HS-5 (cell line): ENCODE results near the gene ZBTB20.

Source experiments
- DNase-seq: peaks from one replicate; pipeline ENCODE4 v3.0.0-alpha.2; 2012; ENCODE audit warnings: low read depth

Gene ZBTB20

DNA sequence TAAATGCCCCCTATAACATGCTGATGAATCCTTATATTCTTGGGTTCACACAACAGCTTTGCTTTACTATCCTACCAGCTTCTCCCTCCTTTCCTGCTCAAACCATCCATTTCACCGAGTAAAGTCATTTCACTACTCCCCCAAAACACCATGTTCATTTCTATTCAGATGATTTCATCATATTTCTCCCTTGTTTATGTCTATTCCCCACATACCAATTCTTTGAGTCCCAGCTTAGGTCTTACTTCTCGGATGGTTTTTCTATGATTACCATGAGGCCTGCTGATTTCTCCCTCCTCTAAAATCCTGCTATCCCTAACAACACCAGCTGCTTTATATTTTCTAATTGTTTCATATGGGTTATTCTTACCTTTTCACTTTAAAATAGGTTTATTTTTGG, 621.8 kb downstream of the ZBTB20 start:
- no peak for DNase-seq

- DNase-seq = no peak
These were observed 627.7 kb downstream of the ZBTB20 start for GRCh38 chr3:114519415-114519814.

DNA sequence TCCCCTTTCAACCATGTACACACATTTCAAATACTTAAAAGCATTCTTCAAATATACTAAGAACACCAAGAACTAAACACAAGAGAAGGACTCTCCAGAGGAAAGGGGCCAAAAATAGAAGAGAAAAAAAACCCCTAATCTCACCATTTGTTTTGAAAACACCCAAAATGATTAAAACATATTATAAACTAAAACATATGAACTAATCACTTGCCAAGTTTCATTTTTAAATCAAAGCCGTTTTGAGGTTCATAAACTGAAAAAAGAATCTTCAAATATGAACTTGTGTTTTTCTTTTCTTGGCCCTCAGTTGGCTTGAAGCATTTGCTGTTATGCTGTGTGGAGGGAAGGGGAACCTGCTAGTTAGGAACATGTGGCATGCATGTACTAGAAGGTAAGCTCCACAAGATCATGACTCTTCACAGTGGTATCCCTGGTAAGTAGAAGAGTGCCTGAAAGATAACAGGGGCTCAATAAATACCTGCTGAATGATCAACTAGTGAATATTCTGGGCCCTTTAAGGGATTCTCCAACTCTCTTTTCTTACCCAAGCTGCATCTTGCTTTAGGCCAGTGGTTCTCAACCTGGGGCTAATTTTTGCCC, 628.8 kb downstream of the ZBTB20 start:
- DNase-seq = no peak

- no peak for DNase-seq
These were observed 636.9 kb downstream of the ZBTB20 start for GRCh38 chr3:114510201-114510600.

DNA sequence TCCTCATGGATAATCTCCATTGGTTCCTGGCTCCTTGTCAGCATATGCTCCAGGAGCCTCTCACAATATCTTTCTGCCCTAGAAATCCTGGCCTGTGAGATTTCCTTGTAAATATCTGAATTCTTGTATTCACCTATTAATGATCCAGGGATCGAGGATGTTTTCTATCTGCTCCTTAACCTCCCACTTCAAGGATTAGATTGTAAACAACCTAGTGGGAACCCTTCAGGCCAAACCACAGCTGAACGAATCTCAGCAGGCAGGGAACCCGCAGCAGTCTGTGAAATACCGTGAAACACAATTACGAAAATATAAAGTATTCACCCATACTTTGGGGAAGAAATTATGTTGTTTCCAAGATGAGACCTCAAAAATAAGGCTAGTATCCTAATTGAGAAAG, 637.3 kb downstream of the ZBTB20 start:
- no peak for DNase-seq

- no peak for DNase-seq
These were observed 638.1 kb downstream of the ZBTB20 start for GRCh38 chr3:114508976-114509375.

- no peak for DNase-seq
These were observed 638.9 kb downstream of the ZBTB20 start for GRCh38 chr3:114508208-114508607.

DNA sequence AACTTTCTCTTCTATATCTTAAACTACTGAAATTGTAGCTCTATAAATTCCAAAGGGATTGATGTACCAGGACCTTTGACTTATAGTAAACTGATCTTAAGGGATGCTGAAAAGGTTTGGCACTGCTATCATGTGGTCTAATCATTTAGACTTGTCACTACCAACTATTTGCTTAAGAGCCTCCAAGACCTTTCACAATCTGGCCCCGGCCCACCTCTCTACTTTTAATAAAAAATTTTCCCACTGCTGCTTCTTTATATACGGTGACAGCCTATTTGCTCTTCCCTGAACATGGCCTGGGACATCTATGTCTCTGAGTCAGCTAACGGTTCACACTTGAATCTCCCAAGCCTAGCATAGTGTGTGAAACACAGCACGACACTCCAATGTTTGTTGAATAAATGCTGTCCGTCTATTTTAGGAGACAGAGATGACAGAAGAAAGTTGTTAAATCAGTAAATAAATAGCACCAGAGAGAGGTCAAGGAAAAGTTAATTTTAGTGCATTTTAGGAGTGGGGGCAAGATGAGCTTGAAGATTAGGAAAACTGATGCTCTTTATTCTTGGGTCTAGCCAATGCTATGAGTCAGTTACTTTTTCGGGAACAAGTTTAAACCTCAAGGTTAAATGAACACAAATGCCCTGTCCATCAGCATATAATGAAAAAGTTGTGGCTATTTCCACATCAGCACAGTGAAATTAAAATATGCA, 640.3 kb downstream of the ZBTB20 start:
- DNase-seq = no peak

GRCh38 chr3:114504941-114505628, 642.0 kb downstream of the ZBTB20 start:
- DNase-seq = no peak

- no peak for DNase-seq
These were observed 644.9 kb downstream of the ZBTB20 start for GRCh38 chr3:114502204-114502603.

DNA sequence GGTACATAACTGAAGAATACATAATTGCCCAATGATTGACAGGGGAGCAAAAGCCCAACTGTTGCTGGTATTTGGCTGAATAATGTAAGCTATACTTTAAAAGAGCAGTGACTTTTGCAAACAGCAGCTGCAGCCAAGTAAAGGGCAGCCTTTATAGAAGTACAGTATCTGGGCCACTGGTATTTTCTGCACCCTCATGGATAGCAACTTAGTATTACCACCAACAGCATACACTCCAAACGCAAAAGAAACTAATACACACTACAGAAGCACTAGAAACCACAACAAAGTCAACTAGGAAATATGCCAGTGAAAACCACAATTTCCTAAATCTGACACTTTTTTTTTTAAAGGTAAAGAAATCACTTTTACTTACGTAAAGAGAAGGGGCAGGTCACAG, 647.1 kb downstream of the ZBTB20 start:
- no peak for DNase-seq

DNA sequence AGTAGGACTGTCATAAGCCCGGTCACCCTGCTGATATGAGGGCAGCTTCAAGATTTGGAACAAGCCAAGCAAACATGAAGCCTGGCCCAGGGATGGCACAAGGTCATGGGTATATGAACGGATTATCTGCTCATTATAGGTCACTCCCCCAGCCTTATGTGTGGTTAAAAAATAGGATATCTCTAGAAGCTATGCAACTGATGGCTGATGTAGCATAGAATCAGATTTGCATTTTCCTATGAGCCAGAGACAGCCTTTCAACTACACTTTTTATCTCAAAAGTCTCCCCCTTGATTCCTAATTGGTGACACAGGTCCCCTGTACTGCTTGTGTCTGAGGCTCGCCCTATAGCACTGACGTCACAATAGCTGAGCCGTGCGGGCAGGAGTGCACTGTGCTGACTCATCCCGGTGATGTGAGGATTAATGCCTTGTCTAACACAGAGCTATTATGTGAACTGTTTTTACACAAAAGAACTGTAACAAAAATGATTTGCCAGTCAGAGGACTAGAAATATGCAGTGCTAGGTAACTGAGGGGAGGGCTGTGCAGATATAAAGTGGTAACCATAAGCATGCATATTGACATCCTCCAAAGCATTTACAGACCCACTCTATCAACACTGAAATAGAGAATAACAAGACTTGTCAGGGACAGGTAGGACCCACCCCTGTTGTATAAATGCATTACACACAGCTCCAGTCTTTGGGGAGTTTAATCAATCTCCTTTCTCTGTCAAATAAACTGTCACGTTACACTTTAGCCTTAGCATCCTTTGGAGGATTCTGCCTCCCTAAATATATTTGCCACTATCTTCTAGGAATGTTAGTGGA, 648.3 kb downstream of the ZBTB20 start:
- peak; percentile 15 for DNase-seq

- DNase-seq = peak; percentile 20
These were observed 650.2 kb downstream of the ZBTB20 start for GRCh38 chr3:114496874-114497273.

GRCh38 chr3:114496466-114496865, 650.6 kb downstream of the ZBTB20 start:
- DNase-seq = no peak

GRCh38 chr3:114496021-114496434, 651.1 kb downstream of the ZBTB20 start:
- DNase-seq = peak; percentile 58

DNA sequence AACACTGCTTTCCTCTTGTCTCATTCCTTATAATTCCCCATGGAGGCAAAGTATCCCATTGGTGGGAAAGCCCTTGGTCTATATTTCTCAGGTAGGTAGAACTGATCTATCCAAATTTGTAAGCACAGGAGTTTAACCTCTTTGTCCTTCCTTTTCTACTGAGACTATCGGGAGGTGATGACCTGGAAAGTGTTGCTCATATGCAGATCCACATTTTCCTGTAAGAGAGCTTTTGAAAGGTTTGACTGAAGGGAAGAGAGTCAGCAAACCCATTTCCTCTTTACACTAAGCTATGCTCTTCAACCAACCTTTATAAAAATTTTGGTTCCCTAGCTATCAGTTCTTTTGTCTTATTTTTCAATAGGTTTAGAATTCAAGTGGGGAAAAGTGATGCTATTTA, 652.6 kb downstream of the ZBTB20 start:
- no peak for DNase-seq

GRCh38 chr3:114490829-114491228, 656.3 kb downstream of the ZBTB20 start:
- DNase-seq = no peak

- DNase-seq = no peak
These were observed 659.6 kb downstream of the ZBTB20 start for GRCh38 chr3:114487502-114487901.

GRCh38 chr3:114484919-114485318, 662.2 kb downstream of the ZBTB20 start:
- DNase-seq = no peak

- DNase-seq = no peak
These were observed 666.0 kb downstream of the ZBTB20 start for GRCh38 chr3:114481113-114481512.

DNA sequence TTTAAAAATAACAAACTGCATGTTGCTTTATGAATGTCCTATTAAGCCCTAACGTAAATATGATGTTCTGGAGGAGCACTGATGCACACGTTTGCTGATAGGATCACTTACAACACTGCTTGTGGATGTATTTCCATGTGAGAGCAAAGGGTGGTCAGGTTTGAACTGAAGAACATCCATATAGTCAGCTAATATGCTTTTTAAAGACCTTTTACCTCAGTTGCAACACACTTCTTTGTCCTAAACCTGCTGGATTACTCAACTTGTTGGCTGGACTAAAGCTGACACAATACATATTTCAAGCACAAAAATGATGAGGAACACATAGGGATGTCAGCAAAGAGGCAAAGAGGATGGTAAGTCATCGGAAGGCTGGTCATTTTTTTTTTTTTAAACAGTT, 666.6 kb downstream of the ZBTB20 start:
- no peak for DNase-seq

DNA sequence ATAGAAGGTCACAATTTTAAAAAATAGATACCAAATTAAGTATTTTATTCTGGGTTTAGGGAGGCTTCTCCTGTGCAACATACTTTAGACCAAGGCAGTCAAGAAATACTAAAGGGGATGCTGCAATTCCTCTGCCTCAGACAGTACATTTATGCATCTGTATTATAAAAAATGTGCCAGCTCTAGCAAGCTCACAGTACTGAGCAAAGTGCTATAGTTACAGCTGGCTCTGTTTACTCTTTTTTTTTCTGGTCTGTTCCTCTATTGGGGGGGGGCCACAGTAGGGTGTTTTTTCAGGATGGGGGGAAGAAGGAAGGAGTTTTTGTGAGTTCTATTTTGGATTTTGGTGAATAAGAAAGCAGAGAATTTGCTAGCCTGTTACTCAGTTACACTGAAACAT, 668.3 kb downstream of the ZBTB20 start:
- DNase-seq = no peak

- DNase-seq = no peak
These were observed 670.6 kb downstream of the ZBTB20 start for GRCh38 chr3:114476511-114476910.
